Esophagus squamous epithelium (tissue), 4 donors: Measurements from ENCODE around the gene ZBBX.

ENCODE experiments used
- POLR2A ChIP-seq, 4 donors: fragments of 450-650 bp; IDR thresholded peaks; one replicate each; pipeline ENCODE4 v1.6.1; 2017; ENCODE audit warnings: antibody characterized with exemption in 4 of 4, mild to moderate bottlenecking in 4 of 4, moderate library complexity in 3 of 4
- TF ChIP-seq, protein P1 (sequence below), 6 experiments: fragments of 450-650 bp in 4 of 6; fragments of 200-600 bp in 2 of 6; sonication (generic) in 2 of 6; IDR thresholded peaks; one replicate each; pipeline ENCODE4 v1.5.1; 2016 to 2019; ENCODE audit warnings: antibody characterized with exemption in 6 of 6, mild to moderate bottlenecking in 4 of 6, moderate library complexity in 4 of 6

DNA sequence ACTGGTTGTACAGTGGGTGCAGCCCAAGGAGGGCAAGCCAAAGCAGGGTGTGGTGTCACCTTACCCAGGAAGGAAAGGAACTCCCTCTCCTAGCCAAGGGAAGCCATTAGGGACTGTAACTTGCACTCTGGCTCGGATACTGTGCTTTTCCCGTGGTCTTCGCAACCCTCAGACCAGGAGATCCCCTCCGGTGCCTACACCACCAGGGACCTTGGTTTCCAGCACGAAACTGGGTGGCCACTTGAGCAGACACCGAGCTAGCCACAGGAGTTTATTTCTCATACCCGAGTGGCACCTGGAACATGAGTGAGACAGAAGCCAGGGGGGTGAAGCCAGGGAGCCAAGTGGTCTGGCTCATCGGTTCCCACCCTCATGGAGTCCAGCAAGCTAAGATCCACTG is 90.7 kb downstream of the ZBBX start:
- TF ChIP-seq, protein P1, sequence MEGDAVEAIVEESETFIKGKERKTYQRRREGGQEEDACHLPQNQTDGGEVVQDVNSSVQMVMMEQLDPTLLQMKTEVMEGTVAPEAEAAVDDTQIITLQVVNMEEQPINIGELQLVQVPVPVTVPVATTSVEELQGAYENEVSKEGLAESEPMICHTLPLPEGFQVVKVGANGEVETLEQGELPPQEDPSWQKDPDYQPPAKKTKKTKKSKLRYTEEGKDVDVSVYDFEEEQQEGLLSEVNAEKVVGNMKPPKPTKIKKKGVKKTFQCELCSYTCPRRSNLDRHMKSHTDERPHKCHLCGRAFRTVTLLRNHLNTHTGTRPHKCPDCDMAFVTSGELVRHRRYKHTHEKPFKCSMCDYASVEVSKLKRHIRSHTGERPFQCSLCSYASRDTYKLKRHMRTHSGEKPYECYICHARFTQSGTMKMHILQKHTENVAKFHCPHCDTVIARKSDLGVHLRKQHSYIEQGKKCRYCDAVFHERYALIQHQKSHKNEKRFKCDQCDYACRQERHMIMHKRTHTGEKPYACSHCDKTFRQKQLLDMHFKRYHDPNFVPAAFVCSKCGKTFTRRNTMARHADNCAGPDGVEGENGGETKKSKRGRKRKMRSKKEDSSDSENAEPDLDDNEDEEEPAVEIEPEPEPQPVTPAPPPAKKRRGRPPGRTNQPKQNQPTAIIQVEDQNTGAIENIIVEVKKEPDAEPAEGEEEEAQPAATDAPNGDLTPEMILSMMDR (IDR thresholded peaks at IDR 0.05) = no peak
- no peak for TF ChIP-seq POLR2A (IDR thresholded peaks at IDR 0.05)
